ENCODE results near the gene TMEM205.
"Not testable (repeated sequence)": the region's sequence is repeated elsewhere in the genome, so short reads cannot be mapped to it uniquely, and the experiment has no call there.

Gene TMEM205

DNA sequence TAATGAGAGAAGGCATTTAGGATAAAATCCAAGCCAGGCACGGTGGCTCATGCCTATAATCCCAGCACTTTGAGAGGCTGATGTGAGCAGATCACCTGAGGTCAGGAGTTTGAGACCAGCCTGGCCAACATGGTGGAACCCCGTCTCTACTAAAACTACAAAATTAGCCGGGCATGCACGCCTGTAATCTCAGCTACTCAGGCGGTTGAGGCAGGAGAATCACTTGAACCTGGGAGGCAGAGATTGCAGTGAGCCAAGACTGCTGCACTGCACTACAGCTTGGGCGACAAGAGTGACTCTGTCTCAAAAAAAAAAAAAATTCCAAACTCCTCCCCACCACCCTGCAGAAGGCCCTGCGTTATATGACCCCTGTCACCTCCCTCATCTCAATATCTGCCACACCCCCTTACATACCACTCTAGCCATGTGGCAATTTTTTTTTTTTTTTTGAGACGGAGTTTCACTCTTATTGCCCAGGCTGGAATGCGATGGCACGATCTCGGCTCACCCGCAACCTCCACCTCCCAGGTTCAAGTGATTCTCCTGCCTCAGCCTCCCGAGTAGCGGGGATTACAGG, 33.3 kb upstream of the TMEM205 start:
- not testable (repeated sequence) for DNase-seq (ENCODE audit: low read depth); H3K9ac ChIP-seq (ENCODE audit: low read length); H3K36me3 ChIP-seq (ENCODE audit: control insufficient read depth, insufficient read depth, low read length, severe bottlenecking); H3K9me3 ChIP-seq (ENCODE audit: control insufficient read depth, low read length); H3K4me3 ChIP-seq (ENCODE audit: low read length)
- H3K4me1 ChIP-seq (ENCODE audit: control insufficient read depth, insufficient read depth, low read length) = peaks cover 39% of the 10 kb centered on the region
- peaks cover 15% of the 10 kb centered on the region for H3K27me3 ChIP-seq (replicated peaks; ENCODE audit: control insufficient read depth, insufficient read depth, low read length)

DNA sequence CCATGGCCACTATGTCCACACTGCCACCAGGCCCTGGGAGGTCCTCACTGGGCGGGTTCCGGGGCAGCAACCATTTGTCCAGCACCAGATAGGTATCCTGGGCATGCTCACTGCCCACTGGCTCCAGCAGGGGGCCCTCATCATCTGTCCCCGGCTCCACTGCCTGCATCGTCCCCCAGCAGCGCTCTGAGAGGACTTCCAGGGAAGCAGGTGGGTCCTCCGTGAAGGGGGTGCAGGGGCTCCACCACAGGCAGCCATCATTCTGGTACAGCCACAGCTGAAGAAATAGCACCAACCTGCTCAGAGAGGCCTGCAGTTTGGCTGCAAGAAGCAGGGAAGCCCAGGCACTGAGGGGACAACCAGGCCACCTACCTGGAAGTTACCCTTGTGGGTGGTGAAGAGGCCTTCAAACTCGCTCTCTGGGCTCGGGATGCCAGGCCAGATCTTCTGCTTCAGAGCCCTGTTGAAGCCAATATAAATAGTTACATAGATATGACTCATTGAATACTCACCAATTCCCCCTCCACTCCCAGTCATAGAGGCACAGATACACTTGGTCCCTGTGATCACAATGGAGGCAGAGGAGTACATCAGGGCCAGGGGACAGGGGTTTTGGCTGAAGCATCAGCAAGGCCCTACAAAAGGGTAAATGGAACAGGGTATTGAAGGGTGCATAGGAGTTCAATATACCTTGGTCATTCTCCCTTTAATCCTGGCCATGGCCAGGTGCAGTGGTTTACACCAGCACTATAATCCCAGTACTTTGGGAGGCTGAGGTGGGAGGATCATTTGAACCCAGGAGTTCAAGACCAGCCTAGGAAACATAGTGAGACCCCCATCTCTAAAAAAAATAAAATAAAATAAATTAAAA, 32.5 kb upstream of the TMEM205 start:
- H3K9ac ChIP-seq (ENCODE audit: low read length) = peak overlapping the region; percentile 27
- H3K4me1 ChIP-seq (ENCODE audit: control insufficient read depth, insufficient read depth, low read length) = peaks cover 43% of the 10 kb centered on the region
- H3K9me3 ChIP-seq (ENCODE audit: control insufficient read depth, low read length) = no peaks in the 10 kb centered on the region
- peak; percentile 68 for DNase-seq (ENCODE audit: low read depth)
- peaks cover 15% of the 10 kb centered on the region for H3K27me3 ChIP-seq (replicated peaks; ENCODE audit: control insufficient read depth, insufficient read depth, low read length)
- H3K4me3 ChIP-seq (ENCODE audit: low read length) = no peak overlapping the region
- H3K36me3 ChIP-seq (ENCODE audit: control insufficient read depth, insufficient read depth, low read length, severe bottlenecking) = no peaks in the 10 kb centered on the region

DNA sequence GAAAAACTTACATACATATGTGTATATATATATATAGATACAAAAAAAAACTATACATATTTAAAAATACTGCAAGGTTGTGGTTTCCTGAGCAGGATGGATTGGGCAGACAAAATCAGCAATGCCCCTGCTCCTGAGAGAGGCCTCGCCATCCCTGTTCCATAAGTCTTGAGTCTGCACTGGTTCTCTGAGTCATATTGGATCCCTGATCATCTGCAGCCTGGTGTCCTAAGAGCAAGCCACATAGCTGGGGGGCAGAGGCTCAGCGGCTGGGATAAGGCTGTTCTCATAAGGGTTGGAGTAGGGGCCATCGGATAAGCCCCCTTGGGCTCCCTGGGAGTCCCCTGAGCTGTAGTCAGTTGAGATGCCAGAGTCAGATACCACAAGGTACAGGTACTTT, 31.7 kb upstream of the TMEM205 start:
- H3K36me3 ChIP-seq (ENCODE audit: control insufficient read depth, insufficient read depth, low read length, severe bottlenecking) = no peaks in the 10 kb centered on the region
- peak overlapping the region; percentile 27 for H3K9ac ChIP-seq (ENCODE audit: low read length)
- peak; percentile 37 for DNase-seq (ENCODE audit: low read depth)
- H3K27me3 ChIP-seq (replicated peaks; ENCODE audit: control insufficient read depth, insufficient read depth, low read length) = peaks cover 10% of the 10 kb centered on the region
- H3K4me1 ChIP-seq (ENCODE audit: control insufficient read depth, insufficient read depth, low read length) = peaks cover 43% of the 10 kb centered on the region
- H3K9me3 ChIP-seq (ENCODE audit: control insufficient read depth, low read length) = no peaks in the 10 kb centered on the region
- H3K4me3 ChIP-seq (ENCODE audit: low read length) = no peak overlapping the region

DNA sequence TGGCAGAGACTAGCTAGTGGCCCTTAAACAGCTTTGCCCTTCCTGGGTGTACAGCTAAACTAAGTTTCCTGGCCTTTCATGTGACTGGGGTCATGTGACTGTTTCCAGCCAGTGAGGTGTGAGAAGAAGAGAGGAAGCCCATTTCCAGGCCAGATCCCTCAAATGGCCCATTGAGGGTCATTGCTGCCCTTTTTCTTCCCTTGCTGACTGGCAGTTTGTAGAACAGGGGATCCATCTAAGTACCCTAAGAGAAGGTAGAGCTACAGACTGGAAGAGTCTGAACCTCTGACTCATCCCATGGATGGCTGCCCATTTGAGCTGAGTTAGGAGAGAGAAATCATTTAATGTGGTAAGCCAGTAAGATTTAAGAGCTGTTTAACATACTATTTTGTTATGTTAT, 31.2 kb upstream of the TMEM205 start:
- peak; percentile 84 for DNase-seq (ENCODE audit: low read depth)
- Histone ChIP-seq H3K4me1 (ENCODE audit: control insufficient read depth, insufficient read depth, low read length) (peaks cover 43% of the 10 kb centered on the region), H3K4me3 (ENCODE audit: low read length) (no peak overlapping the region), H3K36me3 (ENCODE audit: control insufficient read depth, insufficient read depth, low read length, severe bottlenecking) (no peaks in the 10 kb centered on the region), H3K9me3 (ENCODE audit: control insufficient read depth, low read length) (no peaks in the 10 kb centered on the region), H3K27me3 (replicated peaks; ENCODE audit: control insufficient read depth, insufficient read depth, low read length) (peaks cover 6% of the 10 kb centered on the region), H3K9ac (ENCODE audit: low read length) (peak overlapping the region; percentile 27)

DNA sequence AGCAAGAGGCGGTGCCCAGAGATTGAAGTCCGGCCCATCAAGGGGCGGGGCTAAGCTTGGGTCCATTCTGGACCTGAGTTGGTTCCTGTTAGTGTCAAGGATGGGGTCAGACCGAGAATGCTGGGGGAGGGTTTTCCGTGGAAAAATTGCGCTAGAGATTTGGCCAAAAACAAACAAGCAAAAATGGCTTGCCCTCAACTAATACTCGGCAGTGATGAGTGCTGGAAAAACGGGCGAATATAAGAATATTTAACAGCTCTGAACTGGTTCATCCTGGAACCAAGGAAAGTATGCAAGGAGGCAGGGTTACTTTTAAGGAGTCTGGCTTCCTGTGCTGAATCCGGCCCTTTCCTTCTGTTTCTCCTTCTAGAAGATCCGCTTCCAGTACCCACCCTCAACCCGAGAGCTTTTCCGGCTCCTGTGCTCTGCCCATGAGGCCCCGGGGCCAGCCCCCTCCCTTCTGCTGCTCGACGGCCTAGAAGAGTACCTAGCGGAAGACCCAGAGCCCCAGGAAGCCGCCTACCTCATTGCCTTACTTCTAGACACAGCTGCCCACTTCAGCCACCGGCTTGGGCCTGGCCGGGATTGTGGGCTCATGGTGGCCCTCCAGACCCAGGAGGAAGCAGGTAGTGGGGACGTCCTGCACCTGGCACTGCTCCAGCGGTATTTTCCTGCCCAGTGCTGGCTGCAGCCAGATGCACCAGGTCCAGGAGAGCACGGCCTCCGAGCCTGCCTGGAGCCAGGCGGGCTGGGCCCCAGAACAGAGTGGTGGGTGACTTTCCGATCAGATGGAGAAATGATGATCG, 29.3 kb upstream of the TMEM205 start:
- H3K4me1 ChIP-seq (ENCODE audit: control insufficient read depth, insufficient read depth, low read length) = peaks cover 34% of the 10 kb centered on the region
- DNase-seq (ENCODE audit: low read depth) = no peak
- H3K9me3 ChIP-seq (ENCODE audit: control insufficient read depth, low read length) = no peaks in the 10 kb centered on the region
- no peaks in the 10 kb centered on the region for H3K36me3 ChIP-seq (ENCODE audit: control insufficient read depth, insufficient read depth, low read length, severe bottlenecking)
- H3K27me3 ChIP-seq (replicated peaks; ENCODE audit: control insufficient read depth, insufficient read depth, low read length) = no peaks in the 10 kb centered on the region
- H3K9ac ChIP-seq (ENCODE audit: low read length) = peak overlapping the region; percentile 91
- H3K4me3 ChIP-seq (ENCODE audit: low read length) = peak overlapping the region; percentile 87

DNA sequence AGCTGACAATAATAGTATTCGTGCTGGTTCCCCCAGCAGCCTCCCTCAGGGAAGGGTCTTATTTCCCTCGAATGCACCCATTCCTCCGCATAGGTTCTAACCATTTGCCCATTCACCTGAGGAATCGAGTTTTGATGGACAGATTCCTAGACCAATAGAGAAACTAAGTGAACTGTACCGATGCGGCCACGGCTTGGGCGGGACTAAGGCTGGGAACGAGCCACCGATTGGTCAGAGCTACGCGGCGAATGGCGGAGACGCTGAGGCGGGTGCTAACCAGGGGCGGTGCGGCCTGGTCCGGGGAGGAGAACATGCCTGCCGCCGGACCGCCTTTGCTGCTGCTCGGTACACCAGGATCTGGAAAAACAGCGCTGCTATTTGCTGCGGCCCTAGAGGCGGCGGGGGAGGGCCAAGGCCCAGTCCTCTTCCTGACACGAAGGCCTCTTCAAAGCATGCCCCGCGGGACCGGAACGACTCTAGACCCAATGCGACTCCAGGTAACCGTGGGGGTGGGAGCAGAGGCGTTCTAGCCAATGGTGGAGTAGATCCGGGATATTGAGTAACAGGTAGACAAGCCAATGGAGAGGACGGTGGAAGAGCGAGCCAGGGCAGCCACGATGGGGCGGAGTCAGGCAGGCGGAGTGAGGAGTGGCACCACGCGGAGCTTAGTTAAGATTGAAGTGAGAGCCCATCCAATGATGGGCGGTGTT, 28.5 kb upstream of the TMEM205 start, which contains the start of gene SWSAP1:
Gene SWSAP1, plus strand, starts transcription at position 234 of the 710 bp plus-strand sequence. Its CDS starts 15 bp downstream, at position 249.
- Histone ChIP-seq H3K4me1 (ENCODE audit: control insufficient read depth, insufficient read depth, low read length) (peaks cover 33% of the 10 kb centered on the region), H3K9me3 (ENCODE audit: control insufficient read depth, low read length) (no peaks in the 10 kb centered on the region), H3K9ac (ENCODE audit: low read length) (peak within 1 kb of the TSS; percentile 91), H3K4me3 (ENCODE audit: low read length) (peak within 1 kb of the TSS; percentile 87), H3K27me3 (replicated peaks; ENCODE audit: control insufficient read depth, insufficient read depth, low read length) (no peaks in the 10 kb centered on the region), H3K36me3 (ENCODE audit: control insufficient read depth, insufficient read depth, low read length, severe bottlenecking) (no peaks in the 10 kb centered on the region)
- DNase-seq (ENCODE audit: low read depth) = peak; percentile 99

DNA sequence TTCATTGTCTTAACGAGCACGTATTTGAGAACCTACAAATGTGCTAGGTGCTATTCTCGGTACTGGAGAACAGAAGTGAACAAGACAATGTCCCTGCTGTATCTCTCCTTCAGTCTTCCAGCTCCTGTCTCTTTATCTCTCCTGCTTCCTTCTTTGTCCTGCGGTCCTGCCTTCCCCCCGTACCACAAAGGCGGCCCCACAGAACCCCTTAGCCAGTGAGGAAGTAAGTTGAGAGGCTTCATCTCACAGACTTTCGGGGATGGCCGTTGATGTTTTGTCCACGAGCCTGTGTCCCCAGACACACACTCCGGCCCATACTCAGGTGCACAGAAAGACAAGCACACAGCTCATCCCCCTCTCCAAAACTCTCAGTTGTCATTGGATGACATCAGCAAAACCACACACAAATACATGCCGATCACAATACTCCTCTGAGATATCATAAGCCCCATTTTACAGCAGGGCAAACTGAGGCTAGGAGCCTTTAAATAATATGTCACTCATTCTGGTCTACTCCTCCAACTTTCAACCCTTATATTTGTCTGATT, 27.9 kb upstream of the TMEM205 start:
- no peaks in the 10 kb centered on the region for H3K9me3 ChIP-seq (ENCODE audit: control insufficient read depth, low read length)
- no peaks in the 10 kb centered on the region for H3K27me3 ChIP-seq (replicated peaks; ENCODE audit: control insufficient read depth, insufficient read depth, low read length)
- peaks cover 33% of the 10 kb centered on the region for H3K4me1 ChIP-seq (ENCODE audit: control insufficient read depth, insufficient read depth, low read length)
- peak overlapping the region; percentile 91 for H3K9ac ChIP-seq (ENCODE audit: low read length)
- no peak for DNase-seq (ENCODE audit: low read depth)
- H3K4me3 ChIP-seq (ENCODE audit: low read length) = peak overlapping the region; percentile 87
- H3K36me3 ChIP-seq (ENCODE audit: control insufficient read depth, insufficient read depth, low read length, severe bottlenecking) = no peaks in the 10 kb centered on the region

DNA sequence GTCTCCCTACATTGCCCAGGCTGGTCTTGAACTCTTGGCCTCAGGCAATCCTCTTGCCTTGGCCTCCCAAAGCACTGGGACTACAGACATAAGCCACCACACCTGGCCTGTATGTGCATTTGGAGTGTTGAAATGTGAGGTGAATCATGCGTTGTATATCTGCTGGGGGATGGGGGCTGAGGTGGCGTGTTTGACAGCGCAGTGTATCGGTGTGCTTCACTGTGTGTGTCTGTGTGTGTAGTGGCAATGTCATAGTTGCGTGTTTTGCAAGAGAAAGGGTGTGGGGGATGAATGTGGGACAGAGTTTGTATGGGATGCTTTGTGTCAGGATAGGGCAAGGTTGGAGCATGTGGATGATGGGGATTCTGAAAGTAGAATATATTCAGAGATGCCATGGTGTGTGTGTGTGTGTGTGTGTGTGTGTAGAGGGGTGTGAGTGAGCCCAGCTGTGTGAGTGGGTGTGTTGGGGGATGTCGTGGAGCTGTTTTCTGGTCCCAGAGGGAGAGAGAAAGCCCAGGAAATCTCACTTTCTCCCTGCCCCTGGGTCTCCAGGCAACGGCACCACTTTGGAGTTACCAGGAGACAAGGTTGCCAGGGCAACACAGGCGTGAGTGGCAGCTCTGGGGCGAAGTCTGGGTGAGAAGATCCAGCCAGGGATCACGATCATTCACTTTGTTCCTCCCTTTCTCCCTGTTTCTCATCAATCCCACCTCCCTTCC, 27.3 kb upstream of the TMEM205 start:
- Histone ChIP-seq H3K4me1 (ENCODE audit: control insufficient read depth, insufficient read depth, low read length) (peaks cover 27% of the 10 kb centered on the region), H3K9ac (ENCODE audit: low read length) (no peak overlapping the region), H3K9me3 (ENCODE audit: control insufficient read depth, low read length) (no peaks in the 10 kb centered on the region), H3K4me3 (ENCODE audit: low read length) (no peak overlapping the region), H3K27me3 (replicated peaks; ENCODE audit: control insufficient read depth, insufficient read depth, low read length) (no peaks in the 10 kb centered on the region), H3K36me3 (ENCODE audit: control insufficient read depth, insufficient read depth, low read length, severe bottlenecking) (no peaks in the 10 kb centered on the region)
- DNase-seq (ENCODE audit: low read depth) = no peak

DNA sequence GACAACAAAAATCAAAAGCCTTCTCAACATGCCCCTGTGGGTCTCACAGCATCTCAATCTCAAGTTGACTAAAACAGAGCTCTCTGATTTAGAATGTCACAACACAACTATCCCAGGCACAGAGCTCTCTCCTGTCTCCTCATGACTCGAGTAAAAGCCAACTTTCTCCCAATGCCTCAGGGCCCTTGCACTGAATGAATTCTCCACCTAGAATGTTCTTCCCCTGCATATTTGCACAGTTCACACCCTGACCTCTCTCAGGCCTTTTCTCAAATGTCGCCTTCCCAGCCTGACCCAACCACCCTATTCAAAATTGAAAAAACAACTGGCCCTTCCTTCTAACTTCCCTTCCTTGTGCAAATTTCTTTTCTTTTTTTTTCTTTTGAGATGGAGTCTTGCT, 24.7 kb upstream of the TMEM205 start:
- H3K9me3 ChIP-seq (ENCODE audit: control insufficient read depth, low read length) = no peaks in the 10 kb centered on the region
- H3K36me3 ChIP-seq (ENCODE audit: control insufficient read depth, insufficient read depth, low read length, severe bottlenecking) = peaks cover 9% of the 10 kb centered on the region
- no peaks in the 10 kb centered on the region for H3K27me3 ChIP-seq (replicated peaks; ENCODE audit: control insufficient read depth, insufficient read depth, low read length)
- no peak for DNase-seq (ENCODE audit: low read depth)
- H3K4me1 ChIP-seq (ENCODE audit: control insufficient read depth, insufficient read depth, low read length) = peaks cover 10% of the 10 kb centered on the region
- H3K4me3 ChIP-seq (ENCODE audit: low read length) = no peak overlapping the region
- H3K9ac ChIP-seq (ENCODE audit: low read length) = no peak overlapping the region

DNA sequence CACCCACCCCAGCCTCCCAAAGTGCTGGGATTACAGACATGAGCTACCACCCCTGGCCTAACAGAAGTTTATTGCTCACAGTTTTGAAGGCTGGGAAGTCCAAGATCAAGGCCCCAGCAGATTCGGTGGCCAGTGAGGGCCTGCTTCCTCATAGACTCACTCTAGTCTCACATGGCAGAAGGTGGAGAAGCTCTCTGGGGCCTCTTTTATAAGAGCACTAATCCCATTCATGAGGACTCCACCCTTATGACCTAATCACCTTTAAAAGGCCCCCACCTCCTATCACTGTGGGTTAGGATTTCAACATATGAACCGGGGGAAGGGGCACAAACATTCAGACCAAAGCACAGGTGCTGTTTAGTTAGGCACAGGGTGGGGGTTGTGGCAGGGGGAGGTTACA, 21.5 kb upstream of the TMEM205 start:
- no peak overlapping the region for H3K9ac ChIP-seq (ENCODE audit: low read length)
- DNase-seq (ENCODE audit: low read depth) = no peak
- no peaks in the 10 kb centered on the region for H3K27me3 ChIP-seq (replicated peaks; ENCODE audit: control insufficient read depth, insufficient read depth, low read length)
- H3K4me3 ChIP-seq (ENCODE audit: low read length) = no peak overlapping the region
- no peaks in the 10 kb centered on the region for H3K4me1 ChIP-seq (ENCODE audit: control insufficient read depth, insufficient read depth, low read length)
- H3K9me3 ChIP-seq (ENCODE audit: control insufficient read depth, low read length) = no peaks in the 10 kb centered on the region
- H3K36me3 ChIP-seq (ENCODE audit: control insufficient read depth, insufficient read depth, low read length, severe bottlenecking) = peaks cover 23% of the 10 kb centered on the region
